Activated CD8-positive, alpha-beta memory T cell treated with anti-CD3 and anti-CD28 coated beads, Interleukin-2, amount 50 U/mL, for 48 hours (primary cell): Measurements from ENCODE around the gene RPUSD3.
"Not testable (repeated sequence)": the region's sequence is repeated elsewhere in the genome, so short reads cannot be mapped to it uniquely, and the experiment has no call there.

ENCODE experiments used
- DNase-seq: peaks from one replicate; pipeline ENCODE4 v3.0.0-alpha.2; 2020

Gene RPUSD3

GRCh38 chr3:9864200-9864927, 20.6 kb upstream of the RPUSD3 start:
- no peak for DNase-seq

DNA sequence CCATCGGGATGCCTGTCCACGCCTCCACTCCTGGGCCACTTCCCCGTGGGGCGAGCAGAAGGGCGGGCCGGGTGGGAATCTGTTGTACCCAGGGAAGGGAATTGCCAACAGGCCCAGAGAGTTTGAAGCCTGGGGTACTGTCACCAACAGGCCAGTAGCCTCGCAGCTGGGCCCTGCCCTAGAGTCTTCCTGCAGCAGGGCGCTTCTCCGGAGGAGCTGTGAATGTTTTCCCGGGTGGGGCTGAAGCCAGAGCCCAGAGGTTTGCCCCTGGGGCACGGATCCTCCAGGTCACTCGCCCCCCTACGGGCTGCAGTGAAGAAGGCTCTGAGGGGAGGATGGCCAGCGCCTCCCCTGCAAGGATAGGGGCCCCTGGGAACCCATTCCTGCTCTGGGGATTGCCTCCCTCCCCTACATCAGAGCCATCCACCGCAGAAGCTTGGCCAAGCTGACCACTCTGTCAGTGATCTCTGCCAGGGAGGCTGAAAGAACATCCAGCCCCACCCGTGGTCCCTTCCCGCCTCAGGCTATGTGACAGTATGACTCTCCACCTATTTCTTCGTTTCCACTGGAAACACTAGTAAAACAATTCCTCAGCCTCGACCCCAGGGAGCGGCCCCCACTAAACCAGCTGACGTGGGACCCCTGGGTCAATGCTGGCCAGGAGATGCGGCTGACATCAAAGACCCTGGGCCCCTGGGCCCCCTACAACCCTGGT, 19.4 kb upstream of the RPUSD3 start:
- no peak for DNase-seq

GRCh38 chr3:9862391-9863057, 18.7 kb upstream of the RPUSD3 start:
- DNase-seq = peak; percentile 68

GRCh38 chr3:9861626-9862130, 17.9 kb upstream of the RPUSD3 start:
- no peak for DNase-seq

DNA sequence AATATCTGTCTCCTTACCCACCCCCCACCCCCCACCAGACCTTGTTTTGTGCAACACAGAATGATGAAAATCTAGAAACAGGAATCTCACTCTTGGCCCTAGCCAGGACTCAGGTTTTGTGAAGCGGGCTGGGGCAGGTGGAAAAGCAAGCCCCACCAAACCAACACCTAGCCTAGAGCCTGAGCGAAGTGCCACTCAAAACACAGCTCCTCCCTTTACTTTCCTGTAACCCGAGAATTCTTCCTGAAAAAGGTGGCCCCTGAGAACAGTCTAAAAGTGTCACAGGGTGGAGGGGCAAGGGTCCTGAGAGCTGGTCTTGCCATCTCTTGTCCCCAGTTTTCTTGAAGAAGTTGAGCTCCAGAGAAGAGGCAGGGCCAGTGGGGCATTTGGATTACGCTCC, 17.4 kb upstream of the RPUSD3 start:
- no peak for DNase-seq

DNA sequence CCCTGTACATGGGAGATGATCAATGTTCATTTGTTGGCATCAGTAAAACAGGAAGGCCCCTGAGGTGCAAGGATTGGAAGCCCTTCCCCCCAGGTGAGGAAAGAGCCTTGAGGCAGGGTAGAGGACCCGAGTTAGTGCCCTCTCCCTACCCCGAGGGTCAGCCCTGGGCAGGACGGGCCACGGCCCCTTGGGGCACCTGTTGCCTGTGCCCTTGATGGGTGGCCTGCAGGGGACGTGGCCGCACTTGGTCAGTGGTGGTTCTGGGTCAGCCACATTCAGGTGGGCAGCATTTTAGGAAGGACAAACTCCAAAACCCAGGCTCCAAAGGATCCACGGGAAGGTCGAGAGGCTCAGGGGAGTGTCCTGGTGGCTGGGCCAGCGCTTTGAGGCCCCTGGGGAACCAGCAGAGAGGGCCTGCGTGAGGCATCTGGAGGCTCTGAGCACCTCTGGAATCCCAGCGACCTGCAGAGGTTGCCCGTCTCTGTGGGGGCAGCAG, 15.8 kb upstream of the RPUSD3 start:
- DNase-seq = no peak

DNA sequence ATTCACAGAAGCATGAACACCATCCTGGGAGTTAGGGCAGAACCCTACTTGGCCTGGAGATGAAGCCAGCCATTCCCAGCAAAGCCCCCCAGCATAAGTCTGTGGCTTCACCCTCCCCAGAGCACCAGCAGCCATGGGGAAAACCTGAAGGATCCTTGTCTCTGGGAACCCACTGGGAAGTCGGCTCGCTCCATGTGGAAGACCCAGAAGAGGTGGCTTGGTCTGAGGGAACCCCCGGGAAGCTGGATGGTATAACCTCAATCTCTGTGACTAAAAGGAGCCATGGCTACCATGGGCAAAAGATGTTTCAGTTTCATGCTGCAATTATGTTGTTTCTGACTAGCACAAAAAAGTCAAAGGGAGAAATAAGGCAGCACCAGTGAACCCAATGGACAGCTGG, 11.8 kb upstream of the RPUSD3 start:
- DNase-seq = no peak

DNA sequence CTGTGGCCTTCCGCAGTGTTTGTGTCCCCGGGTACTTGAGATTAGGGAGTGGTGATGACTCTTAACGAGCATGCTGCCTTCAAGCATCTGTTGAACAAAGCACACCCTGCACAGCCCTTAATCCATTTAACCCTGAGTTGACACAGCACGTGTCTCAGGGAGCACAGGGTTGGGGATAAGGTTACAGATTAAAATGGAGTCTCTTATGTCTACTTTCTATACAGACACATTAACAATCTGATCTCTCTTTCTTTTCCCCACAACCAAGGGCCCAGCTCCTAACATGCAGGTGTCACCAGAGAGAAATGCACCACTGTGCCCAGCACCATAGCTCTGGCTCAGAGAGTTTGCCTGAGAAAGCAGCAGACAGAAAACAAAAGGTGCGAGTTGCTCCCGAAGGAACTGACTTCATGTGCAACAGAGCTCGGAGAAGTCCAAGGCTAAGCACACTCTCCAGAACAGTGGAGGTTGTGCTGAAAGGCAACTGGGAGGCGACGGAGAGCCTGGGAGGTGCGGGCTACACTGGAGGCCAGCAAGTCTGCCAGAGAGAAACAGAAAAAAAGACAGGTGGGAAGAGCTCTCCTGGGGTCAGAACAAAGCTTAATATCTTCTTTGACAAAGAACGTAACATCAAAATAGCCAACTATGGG, 10.6 kb upstream of the RPUSD3 start:
- not testable (repeated sequence) for DNase-seq

DNA sequence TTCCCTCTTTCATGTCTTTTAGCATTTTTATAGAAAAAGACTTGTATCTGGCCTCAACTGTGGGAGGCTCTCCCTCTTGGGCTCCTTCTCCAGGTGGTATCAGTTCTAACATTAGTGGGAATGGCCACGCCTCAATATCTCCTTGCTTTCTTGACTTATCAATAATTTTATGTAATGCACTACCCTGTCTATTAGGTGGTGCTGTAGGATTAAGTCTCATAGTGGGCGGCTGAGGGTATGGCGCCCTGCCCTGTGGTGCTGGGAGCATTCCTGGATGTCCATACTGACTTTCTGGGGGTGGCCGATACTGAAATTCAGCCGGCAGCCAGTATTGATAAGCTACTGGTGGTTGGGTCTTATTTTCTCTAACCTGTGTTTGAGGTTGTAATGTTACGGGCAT, 8.7 kb upstream of the RPUSD3 start:
- no peak for DNase-seq

GRCh38 chr3:9851926-9852325, 8.1 kb upstream of the RPUSD3 start:
- not testable (repeated sequence) for DNase-seq

DNA sequence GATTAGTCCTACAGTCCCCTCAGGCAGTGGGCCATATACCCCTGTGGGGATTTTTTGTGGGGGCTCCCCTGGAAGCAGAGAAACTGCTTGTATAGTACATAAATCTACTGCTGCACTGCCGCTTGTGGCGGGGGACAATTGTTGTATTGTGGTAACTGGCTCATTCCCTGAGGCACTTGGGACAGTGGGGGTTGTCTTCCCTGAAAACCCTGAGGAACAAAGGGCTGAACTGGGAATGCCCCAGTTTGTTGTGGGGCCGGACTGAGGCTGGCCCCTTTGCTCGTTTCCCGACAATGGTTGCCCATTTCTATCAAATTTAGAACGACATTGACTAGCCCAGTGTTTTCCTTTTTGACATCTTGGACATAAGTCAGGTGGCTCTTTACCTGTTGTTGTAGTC, 7.6 kb upstream of the RPUSD3 start:
- DNase-seq = not testable (repeated sequence)

GRCh38 chr3:9848860-9849259, 5.1 kb upstream of the RPUSD3 start:
- not testable (repeated sequence) for DNase-seq

DNA sequence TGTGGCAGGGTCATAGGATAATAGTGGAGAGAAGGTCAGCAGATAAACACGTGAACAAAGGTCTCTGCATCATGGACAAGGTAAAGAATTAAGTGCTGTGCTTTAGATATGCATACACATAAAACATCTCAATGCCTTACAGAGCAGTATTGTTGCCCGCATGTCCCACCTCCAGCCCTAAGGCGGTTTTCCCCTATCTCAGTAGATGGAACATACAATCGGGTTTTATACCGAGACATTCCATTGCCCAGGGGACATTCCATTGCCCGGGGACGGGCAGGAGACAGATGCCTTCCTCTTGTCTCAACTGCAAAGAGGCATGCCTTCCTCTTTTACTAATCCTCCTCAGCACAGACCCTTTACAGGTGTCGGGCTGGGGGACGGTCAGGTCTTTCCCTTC, 4.1 kb upstream of the RPUSD3 start:
- DNase-seq = not testable (repeated sequence)

GRCh38 chr3:9846931-9847488, 3.2 kb upstream of the RPUSD3 start:
- no peak for DNase-seq

GRCh38 chr3:9846231-9846630, 2.4 kb upstream of the RPUSD3 start:
- no peak for DNase-seq

DNA sequence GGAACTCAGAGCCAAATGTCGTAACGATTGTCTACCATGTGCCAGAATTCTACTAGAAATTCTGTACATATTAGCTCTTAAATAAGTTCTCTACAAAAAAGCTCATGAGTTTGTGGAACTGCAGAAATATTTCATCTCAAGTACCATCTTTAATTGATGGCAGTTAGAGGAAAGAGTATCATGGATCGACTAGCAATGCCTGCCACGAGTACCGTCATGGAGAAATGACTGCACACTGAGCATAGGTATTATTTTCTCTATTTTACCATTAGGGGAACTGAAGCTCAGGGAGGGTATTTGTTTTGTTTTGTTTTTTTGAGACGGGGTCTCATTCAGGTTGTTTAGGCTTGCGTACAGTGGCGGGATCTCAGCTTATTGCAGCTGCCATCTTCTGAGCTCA, 2.8 kb downstream of the RPUSD3 start:
- DNase-seq = no peak

GRCh38 chr3:9838856-9839255, 5.0 kb downstream of the RPUSD3 start:
- DNase-seq = no peak

GRCh38 chr3:9837701-9838582, 5.9 kb downstream of the RPUSD3 start:
- no peak for DNase-seq

DNA sequence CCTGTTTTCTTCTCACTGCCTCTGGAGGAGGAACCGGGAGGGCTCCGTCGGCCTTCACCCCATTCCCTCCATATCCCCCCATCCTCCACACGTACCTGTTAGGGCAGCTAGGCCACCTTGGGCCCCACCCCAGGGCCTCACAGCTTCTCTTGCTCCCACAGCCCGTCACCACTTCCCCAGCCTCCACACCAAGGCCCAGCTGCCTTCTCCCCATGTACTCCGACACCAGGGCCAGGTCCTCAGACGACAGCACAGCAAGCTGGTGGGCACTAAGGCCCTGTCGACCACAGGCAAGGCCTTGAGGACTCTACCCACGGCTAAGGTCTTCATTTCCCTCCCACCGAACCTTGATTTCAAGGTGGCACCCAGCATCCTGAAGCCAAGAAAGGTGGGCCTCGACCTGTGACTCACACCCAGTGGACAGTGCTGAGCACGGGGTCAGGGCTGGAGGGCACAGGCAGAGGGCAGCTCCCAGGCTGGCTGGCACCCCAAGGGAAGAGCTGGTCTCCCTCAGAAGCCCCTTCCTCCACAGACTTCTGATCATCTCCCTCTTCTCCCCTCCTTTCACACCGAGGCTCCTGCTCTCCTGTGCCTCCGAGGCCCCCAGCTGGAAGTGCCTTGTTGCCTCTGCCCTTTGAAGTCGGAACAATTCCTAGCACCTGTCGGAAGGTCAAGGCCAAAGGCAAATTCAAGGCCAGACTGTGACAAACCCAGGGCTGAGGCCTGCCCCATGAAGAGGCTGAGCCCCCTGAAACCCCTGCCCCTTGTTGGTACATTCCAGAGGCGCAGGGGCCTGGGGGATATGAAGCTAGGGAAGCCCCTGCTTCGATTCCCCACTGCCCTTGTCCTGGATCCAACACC, 9.1 kb downstream of the RPUSD3 start:
- DNase-seq = no peak

DNA sequence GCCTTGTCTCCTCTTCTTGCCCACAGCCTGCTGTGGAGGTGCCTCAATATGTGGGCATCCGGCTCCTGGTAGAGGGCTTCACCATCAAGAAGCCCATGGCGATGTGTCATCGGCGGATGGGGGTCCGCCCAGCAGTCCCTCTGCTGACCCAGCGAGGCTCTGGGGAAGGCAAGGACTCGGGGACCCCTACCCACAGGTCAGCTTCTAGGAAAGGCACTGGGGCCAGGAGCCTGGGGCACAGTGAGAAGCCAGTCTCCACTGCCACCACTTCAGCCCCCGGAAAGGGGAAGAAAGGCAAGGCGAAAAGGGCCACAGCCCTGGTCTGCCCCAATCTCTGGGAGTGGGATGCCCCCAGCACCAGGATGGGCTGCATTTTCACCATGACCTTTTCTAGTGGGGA, 10.7 kb downstream of the RPUSD3 start:
- DNase-seq = no peak

DNA sequence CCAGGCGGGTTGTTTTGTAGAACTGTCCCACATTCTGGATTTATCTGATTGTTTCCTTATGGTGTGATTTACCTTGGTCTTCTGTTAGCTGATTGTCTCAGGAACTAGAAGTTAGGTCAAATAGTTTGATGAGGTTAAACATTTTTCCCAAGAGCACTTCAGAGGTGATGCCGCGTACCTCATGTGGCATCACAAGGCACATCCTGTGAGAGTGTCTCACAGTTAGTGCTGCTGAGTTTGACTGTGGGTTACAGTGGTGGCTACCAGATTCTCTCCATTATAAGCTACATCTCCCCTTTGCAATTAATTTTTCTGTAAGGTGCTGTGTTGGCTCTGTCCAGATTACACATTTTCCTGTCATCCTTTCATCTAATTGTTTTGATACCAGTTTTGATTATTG, 12.6 kb downstream of the RPUSD3 start:
- DNase-seq = no peak
